Measurements from ENCODE around the gene CHEK1.

Gene CHEK1

GRCh38 chr11:125603207-125603606 is 21.8 kb upstream of the CHEK1 start:
- H3K27ac ChIP-seq: no peak overlapping the region
- TF ChIP-seq CTCF (conservative IDR thresholded peaks at IDR 0.05) (no peak), ZFX (IDR thresholded peaks at IDR 0.05) (no peak)

GRCh38 chr11:125605417-125605816 is 19.5 kb upstream of the CHEK1 start:
- TF ChIP-seq ZFX (IDR thresholded peaks at IDR 0.05) (no peak), CTCF (conservative IDR thresholded peaks at IDR 0.05) (no peak)

DNA sequence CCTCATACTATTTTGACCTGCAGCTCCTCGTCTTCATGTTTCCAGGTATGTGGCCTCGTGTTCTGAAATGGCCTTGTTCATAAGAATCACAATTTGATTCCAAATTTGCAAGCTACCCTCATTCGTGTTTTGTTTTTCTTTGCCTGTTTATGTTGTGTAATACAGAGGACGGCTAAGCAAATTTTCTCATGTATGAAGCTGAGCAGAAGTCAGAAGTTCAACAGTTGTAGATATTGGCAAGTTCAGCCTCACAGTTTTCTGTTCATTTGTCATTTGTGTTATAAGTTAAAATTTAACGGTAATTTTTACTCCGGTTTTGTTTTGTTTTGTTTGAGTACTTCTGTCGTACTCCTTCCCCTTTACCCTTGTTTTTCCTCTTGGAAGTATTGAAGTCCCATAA is 15.4 kb upstream of the CHEK1 start:
- TF ChIP-seq CTCF (conservative IDR thresholded peaks at IDR 0.05) (no peak), ZFX (IDR thresholded peaks at IDR 0.05) (no peak)
- H3K27ac ChIP-seq: no peak overlapping the region

More at GRCh38 chr11:125605417-125605816, 19.5 kb upstream of the CHEK1 start:
- H3K27ac ChIP-seq: no peak overlapping the region

DNA sequence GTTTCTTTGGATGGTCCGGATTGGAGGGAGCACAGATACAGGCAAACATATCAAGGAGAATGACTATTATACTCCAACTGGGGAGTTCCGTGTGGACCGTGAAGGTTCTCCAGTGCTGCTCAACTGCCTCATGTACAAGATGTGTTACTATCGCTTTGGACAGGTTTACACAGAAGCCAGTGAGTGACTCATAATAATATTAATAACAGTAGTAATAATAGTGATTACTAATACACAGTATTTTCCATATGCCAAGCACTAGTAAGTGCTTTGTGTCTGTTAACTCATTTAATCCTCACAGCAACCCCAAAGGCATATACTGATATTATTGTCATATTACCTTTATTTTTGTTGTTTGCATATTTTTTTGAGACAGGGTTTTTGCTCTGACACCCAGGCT is 6.6 kb upstream of the CHEK1 start:
- no peak for TF ChIP-seq ZFX (IDR thresholded peaks at IDR 0.05)
- no peak for TF ChIP-seq CTCF (conservative IDR thresholded peaks at IDR 0.05)
- H3K27ac ChIP-seq: no peak overlapping the region

- no peak overlapping the region for H3K27ac ChIP-seq
- TF ChIP-seq ZFX (IDR thresholded peaks at IDR 0.05): no peak
- TF ChIP-seq CTCF (conservative IDR thresholded peaks at IDR 0.05): no peak
These were observed 3.0 kb upstream of the CHEK1 start for GRCh38 chr11:125621995-125622394.

- H3K27ac ChIP-seq: no peak overlapping the region
- TF ChIP-seq ZFX (IDR thresholded peaks at IDR 0.05): no peak
- TF ChIP-seq CTCF (conservative IDR thresholded peaks at IDR 0.05): no peak
These were observed 1.9 kb upstream of the CHEK1 start for GRCh38 chr11:125623064-125623463.

DNA sequence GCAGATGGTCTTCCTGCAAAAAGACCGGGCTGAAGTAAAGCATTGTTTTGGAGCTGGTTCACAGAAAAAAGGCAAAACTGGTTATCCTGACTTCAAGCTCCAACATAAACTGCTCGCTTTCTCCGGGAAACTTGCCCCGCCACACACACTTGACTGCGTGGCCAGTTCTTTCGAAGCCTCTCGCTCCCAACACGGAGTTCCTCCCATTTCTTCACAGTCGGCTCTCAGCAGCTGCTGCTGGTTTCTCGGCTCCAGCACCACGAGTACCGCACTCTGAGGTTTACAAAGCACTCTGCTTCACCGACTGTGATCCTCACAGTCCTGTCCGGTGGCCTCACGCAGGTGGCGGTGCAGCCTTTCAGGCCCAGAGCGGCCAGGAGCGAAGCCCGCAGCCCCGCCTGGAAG is 264 bp downstream of the CHEK1 start:
- peak overlapping the region; percentile 94 for H3K27ac ChIP-seq
- TF ChIP-seq ZFX (IDR thresholded peaks at IDR 0.05) (no peak), CTCF (conservative IDR thresholded peaks at IDR 0.05) (no peak)
